HL-60 (cell line): ENCODE data around the gene UCN2.

Experiments used
- DNase-seq, 2 experiments: peaks; one replicate each; pipeline ENCODE4 v3.0.0-alpha.2; 2010 to 2020; ENCODE audit warnings: low read depth in 1 of 2, low spot score in 1 of 2
- H3K27ac ChIP-seq: fragments of 250-450 bp; sonication (Bioruptor Pico); replicated peaks from 2 replicates; pipeline ENCODE4 v1.5.1; 2020; ENCODE audit warnings: mild to moderate bottlenecking, moderate library complexity
- H3K27me3 ChIP-seq: fragments of 250-450 bp; sonication (Bioruptor Pico); 2 replicates; pipeline ENCODE4 v1.5.1; 2021; ENCODE audit warnings: mild to moderate bottlenecking, moderate library complexity; ENCODE audit not compliant: insufficient read depth, poor library complexity, severe bottlenecking
- H3K4me3 ChIP-seq: replicated peaks from 2 replicates; pipeline ENCODE4 v1.5.1; 2011; ENCODE audit warnings: mild to moderate bottlenecking, control low read depth, low read length; ENCODE audit not compliant: insufficient read depth
- CTCF ChIP-seq: IDR thresholded peaks from one replicate; pipeline ENCODE4 v1.5.1; 2011; ENCODE audit warnings: low read length, control low read depth, inconsistent platforms; ENCODE audit not compliant: insufficient read depth
- GABPA ChIP-seq: IDR thresholded peaks from 2 replicates; pipeline ENCODE4 v1.6.1; 2012; ENCODE audit warnings: low read depth
- POLR2AphosphoS5 ChIP-seq: IDR thresholded peaks from 2 replicates; pipeline ENCODE4 v1.6.1; 2012; ENCODE audit warnings: low read depth
- REST ChIP-seq: IDR thresholded peaks from 2 replicates; pipeline ENCODE4 v1.6.1; 2012; ENCODE audit warnings: low read depth; ENCODE audit not compliant: insufficient replicate concordance
- SPI1 ChIP-seq: IDR thresholded peaks from 2 replicates; pipeline ENCODE4 v1.6.1; 2012; ENCODE audit warnings: low read depth, mild to moderate bottlenecking, borderline replicate concordance

The UCN2 gene

GRCh38 chr3:48569400-48569799 lies 5.8 kb upstream of the UCN2 start:
- TF ChIP-seq SPI1 (no peak), REST (no peak), GABPA (no peak), POLR2AphosphoS5 (no peak), CTCF (no peak)
- Histone ChIP-seq H3K27ac (no peak overlapping the region), H3K27me3 (no peaks in the 10 kb centered on the region), H3K4me3 (no peak overlapping the region)
- DNase-seq: no peak

DNA sequence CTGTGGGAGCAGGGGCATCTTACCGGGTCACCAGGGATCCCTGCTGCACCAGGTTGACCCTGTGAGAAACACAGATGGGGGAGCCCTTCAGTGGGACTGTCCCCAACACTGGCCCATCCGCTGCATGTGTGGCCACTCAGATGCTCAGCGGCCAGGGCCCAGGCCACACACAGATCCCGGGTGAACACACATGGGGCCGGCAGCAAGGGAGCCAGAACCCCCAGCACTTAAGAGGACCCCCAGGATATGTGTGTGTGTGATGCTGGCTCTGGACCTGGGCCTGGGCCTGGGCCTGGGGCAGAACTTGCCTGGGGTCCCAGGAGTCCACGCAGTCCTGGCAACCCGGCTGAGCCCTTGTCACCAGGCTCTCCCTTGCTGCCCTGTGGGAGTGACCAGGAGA lies 4.9 kb upstream of the UCN2 start:
- Histone ChIP-seq H3K27ac (no peak overlapping the region), H3K27me3 (no peaks in the 10 kb centered on the region), H3K4me3 (no peak overlapping the region)
- no peak for TF ChIP-seq CTCF
- TF ChIP-seq POLR2AphosphoS5: no peak
- no peak for TF ChIP-seq SPI1
- no peak for TF ChIP-seq GABPA
- no peak for TF ChIP-seq REST
- DNase-seq: no peak

- H3K27ac ChIP-seq: no peak overlapping the region
- TF ChIP-seq CTCF: no peak
- TF ChIP-seq SPI1: no peak
- TF ChIP-seq GABPA: no peak
- TF ChIP-seq REST: no peak
- TF ChIP-seq POLR2AphosphoS5: no peak
- DNase-seq: no peak
- no peak overlapping the region for H3K4me3 ChIP-seq
- H3K27me3 ChIP-seq: no peaks in the 10 kb centered on the region
Observed at GRCh38 chr3:48567500-48567899, 3.9 kb upstream of the UCN2 start.
